NCI-H1092 (cell line): ENCODE results near the gene CDK5RAP1.

ENCODE experiments used
- DNase-seq: peaks from one replicate; lab custom pipeline; 2025; lab: John Stamatoyannopoulos, UW

The CDK5RAP1 gene

GRCh38 chr20:33333616-33334015, 67.7 kb downstream of the CDK5RAP1 start:
- no peak for DNase-seq

GRCh38 chr20:33332905-33333456, 68.3 kb downstream of the CDK5RAP1 start:
- no peak for DNase-seq

GRCh38 chr20:33328157-33329137, 72.9 kb downstream of the CDK5RAP1 start:
- no peak for DNase-seq

GRCh38 chr20:33325350-33325749, 76.0 kb downstream of the CDK5RAP1 start:
- DNase-seq, result no peak

- DNase-seq, result no peak
These were observed 78.1 kb downstream of the CDK5RAP1 start for GRCh38 chr20:33323236-33323635.

- no peak for DNase-seq
These were observed 78.9 kb downstream of the CDK5RAP1 start for GRCh38 chr20:33322456-33322855.

GRCh38 chr20:33320006-33320405, 81.3 kb downstream of the CDK5RAP1 start:
- DNase-seq, result no peak

GRCh38 chr20:33318096-33318429, 83.3 kb downstream of the CDK5RAP1 start:
- DNase-seq, result no peak

GRCh38 chr20:33317424-33318095, 83.8 kb downstream of the CDK5RAP1 start:
- no peak for DNase-seq

GRCh38 chr20:33316958-33317357, 84.4 kb downstream of the CDK5RAP1 start:
- no peak for DNase-seq

GRCh38 chr20:33316343-33316742, 85.0 kb downstream of the CDK5RAP1 start:
- no peak for DNase-seq

GRCh38 chr20:33313686-33314314, 87.5 kb downstream of the CDK5RAP1 start:
- DNase-seq, result no peak

GRCh38 chr20:33312583-33312982, 88.7 kb downstream of the CDK5RAP1 start:
- no peak for DNase-seq

GRCh38 chr20:33311996-33312395, 89.3 kb downstream of the CDK5RAP1 start:
- no peak for DNase-seq

- DNase-seq, result no peak
These were observed 90.3 kb downstream of the CDK5RAP1 start for GRCh38 chr20:33311011-33311410.

- DNase-seq, result no peak
These were observed 90.9 kb downstream of the CDK5RAP1 start for GRCh38 chr20:33310327-33310899.

GRCh38 chr20:33309631-33310030, 91.7 kb downstream of the CDK5RAP1 start:
- DNase-seq, result no peak
